ENCODE data around the gene WDR81.
"Not testable (repeated sequence)": the region's sequence is repeated elsewhere in the genome, so short reads cannot be mapped to it uniquely, and the experiment has no call there.

WDR81 gene

DNA sequence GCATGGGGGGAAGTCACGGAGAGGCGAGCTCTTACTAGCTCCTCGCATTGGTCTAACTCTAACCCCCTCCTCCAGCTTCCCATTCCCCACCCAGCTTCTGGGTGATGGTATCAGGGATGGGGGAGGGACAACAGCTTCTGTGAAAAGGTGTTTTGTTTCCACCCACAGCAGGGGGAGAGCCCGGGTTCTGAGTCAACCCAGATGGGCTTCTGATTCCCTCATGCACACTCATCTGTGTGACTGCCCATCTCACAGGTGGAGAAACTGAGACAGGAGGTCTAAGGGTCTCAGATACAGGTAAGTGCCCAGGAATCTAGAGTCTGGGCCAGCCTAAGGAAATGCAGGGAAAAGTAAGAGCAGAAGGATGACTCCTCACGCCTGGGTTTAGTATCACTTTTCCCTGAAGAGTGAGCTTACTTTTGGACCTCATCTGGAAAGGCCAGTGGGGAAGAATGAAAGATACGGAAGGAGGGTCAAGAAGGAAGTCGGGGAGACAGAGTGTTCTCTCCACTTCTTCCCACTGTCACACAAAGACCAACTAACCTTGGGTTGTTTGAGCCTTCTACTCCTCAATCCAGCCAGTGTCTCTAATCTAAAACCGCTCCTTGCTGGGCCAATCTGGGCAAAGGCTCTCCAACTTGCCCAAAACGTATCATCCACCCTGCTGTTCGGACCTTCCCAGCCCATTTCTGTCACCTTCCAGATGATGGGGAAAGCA lies 11.2 kb upstream of the WDR81 start:
- DNase-seq (ENCODE audit: low read depth): no peak

DNA sequence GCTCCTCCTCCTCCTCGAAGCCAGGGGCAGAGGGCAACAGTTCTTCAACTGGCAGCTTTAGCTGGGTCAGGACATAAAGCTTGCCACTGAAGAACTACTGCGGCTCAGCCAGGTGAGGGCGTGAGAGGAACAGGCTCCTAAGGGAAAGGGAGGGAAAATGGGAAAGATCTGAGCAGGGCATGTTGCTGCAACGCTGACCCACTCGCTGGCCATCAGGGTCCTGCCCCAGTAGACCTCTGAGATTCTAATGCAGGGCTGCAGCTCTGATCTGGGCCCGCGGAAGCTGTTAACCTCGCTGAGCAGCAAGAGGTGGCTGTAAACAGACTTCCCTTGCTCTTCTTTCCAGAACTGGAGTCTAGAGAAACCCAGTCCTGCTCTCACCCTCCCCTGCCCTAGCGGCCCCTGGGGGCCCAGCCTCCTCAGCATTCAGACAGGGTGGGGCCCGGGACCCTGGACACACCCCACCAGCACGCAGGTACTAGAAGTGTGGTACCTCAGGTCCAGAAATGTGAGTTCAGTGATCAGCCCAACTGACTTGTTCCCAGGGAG lies 10.6 kb upstream of the WDR81 start:
- DNase-seq (ENCODE audit: low read depth): no peak

DNA sequence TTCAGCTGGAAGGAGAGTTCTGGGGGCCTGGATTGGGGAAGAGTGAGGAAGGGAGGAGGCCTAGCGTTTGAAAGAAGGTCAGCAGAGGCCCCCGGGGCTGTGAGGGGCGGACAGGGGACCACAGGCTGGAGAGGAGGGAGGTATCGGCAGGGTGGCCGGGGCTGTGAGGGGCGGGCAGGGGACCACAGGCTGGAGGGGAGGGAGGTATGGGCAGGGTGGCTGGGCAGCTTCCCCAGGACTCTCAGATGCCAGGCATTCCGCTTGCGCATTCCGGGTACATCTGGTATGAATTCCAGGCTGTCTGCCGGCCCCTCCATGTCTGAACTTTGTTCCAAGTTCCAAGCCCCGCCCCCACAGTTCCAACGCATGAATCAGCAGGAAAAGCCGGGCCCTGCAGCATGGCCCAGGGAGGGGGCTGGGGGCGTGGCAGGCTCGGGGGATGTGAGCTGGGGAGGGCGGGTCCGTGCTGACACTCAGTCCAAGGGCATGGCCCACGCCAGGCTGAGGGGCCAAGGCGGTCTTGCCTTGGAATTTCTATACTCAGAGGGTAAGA lies 10.0 kb upstream of the WDR81 start:
- peak; percentile 91 for DNase-seq (ENCODE audit: low read depth)

- peak; percentile 76 for DNase-seq (ENCODE audit: low read depth)
These were observed 9.3 kb upstream of the WDR81 start for GRCh38 chr17:1714980-1715802.

GRCh38 chr17:1715803-1716075 lies 8.8 kb upstream of the WDR81 start:
- no peak for DNase-seq (ENCODE audit: low read depth)

DNA sequence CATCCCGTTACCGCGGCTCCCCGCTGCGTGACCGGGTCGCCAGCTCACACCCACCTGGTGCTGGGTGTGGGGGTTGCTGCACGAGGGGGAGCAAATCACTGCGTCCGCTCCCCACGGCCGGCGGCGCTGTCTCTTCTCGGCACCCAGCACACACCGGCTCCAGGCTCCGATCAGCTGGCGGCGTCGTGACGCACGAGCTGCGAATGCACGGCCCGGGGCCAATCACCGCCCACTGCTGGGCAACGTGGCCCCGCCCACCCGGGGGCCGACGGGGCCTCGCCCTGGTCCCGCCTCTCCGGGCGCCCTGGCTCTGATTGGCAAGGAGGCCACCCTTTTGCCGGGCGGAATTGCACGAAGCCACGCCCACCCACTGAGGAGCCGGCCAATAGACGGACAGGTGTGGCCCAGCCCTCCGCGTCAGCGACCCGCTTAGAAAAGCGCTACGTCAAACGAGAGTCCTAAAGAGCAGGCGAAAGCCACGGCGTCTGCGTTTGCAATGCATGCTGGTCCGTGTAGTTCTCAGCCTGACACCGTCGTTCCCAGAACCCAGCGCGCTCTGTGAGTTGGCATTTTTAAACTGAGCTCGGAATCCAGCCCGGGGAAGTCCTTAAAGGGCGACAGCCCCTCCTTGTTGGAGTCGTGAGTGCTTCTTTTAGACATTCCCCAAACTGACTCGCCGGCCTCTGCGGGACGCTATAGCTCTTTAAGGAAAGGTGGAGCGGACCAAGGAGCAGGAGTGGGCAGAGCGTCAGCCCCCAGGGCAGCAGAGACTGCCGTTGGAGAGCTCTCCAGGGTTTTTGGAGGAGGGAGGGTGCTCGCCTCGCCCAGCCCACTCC lies 8.2 kb upstream of the WDR81 start:
- peak; percentile 99 for DNase-seq (ENCODE audit: low read depth)

DNA sequence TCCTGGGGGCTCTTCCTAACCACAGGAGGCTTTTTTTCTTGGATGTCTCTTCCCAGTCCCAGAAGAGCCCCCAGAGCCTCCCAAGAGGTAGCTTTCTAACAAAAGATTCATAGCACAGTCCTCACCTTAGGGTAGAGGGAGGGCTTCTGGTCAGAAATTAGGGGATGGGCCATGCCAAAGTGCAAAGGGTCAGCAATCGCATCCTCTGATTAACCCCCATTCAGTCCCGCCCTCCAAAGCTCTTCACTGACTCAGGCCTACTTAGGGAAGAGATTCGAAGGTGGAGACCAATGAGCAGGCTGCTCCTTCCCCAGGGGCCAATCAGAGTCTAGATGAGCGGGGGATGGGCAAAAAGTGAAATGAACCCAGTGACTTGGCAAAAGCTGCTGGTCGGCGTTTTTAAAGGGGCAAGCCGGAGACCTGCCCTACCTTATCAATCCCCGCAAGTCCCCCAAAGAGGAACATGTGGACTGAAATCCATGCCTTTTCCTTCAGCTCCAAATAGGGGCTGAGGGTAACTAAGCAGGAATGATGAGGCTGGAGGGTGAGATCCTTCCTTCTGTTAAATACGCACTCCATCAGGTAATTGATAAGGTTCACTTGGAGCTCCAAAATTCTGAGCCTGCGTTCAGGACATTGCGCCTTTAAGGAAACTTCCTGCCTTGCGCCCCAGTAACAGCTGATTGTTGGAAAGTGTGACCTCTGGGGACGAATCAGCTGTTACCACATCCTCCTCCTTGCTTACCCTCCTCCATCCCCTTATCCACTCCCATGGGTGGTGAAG lies 7.4 kb upstream of the WDR81 start:
- peak; percentile 95 for DNase-seq (ENCODE audit: low read depth)

- no peak for DNase-seq (ENCODE audit: low read depth)
These were observed 5.9 kb upstream of the WDR81 start for GRCh38 chr17:1718362-1719165.

DNA sequence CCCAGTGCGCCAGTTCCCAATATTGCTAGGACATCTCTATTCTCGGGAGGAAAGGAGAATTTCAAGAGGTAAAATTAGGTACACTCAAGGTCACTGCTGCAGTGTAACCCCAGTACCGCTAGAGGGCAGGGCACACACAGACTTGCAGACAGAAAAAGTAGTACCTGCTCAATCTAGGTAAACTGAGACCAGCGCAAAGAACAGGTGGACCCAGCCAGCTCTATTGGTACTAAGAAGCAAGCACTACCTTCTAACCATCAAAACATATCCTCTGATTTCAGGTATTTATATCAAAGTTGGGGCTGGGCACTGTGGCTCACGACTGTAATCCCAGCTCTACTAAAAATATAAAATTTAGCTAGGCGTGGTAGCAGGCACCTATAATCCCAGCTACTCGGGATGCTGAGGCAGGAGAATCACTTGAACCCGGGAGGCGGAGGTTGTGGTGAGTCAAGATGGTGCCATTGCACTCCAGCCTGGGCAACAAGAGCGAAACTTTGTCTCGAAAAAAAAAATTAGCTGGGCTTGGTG lies 3.6 kb upstream of the WDR81 start:
- no peak for DNase-seq (ENCODE audit: low read depth)

GRCh38 chr17:1722022-1722421 lies 2.5 kb upstream of the WDR81 start:
- DNase-seq (ENCODE audit: low read depth): not testable (repeated sequence)

DNA sequence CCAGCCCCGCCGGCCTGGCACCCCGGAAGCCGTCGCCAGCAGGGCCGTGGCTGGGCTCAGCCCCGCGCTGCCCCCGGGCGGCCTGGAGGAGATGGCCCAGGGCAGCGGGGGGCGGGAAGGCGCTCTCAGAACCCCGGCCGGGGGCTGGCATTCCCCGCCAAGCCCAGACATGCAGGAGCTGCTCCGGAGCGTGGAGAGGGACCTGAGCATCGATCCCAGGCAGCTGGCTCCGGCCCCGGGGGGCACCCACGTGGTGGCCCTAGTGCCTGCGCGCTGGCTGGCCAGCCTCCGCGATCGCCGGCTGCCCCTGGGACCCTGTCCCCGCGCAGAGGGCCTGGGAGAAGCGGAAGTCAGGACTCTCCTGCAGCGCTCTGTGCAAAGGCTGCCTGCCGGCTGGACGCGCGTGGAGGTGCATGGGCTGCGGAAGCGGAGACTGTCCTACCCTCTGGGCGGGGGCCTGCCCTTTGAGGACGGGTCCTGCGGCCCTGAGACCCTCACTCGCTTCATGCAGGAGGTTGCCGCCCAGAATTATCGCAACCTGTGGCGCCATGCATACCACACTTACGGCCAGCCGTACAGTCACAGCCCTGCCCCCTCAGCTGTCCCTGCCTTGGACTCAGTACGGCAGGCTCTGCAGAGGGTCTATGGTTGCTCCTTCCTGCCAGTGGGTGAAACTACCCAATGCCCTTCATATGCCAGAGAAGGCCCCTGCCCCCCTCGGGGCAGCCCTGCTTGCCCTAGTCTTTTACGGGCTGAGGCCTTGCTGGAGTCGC lies 551 bp downstream of the WDR81 start:
- DNase-seq (ENCODE audit: low read depth): no peak

DNA sequence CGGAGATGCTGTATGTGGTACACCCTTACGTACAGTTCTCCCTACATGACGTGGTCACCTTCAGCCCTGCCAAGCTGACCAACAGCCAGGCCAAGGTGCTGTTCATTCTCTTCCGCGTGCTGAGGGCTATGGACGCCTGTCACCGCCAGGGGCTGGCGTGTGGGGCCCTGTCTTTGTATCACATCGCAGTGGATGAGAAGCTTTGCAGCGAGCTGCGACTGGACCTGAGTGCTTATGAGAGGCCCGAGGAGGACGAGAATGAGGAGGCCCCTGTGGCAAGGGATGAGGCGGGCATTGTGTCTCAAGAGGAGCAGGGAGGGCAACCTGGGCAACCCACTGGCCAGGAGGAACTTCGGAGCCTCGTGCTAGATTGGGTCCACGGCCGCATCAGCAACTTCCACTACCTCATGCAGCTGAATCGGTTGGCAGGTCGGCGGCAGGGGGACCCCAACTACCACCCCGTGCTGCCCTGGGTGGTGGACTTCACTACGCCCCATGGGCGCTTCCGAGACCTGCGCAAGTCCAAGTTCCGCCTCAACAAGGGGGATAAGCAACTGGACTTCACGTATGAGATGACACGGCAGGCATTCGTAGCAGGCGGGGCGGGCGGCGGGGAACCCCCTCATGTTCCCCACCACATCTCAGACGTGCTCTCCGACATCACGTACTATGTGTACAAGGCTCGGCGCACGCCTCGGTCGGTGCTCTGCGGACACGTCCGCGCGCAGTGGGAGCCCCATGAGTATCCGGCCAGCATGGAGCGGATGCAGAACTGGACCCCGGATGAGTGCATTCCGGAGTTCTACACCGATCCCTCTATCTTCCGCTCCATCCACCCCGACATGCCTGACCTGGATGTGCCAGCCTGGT lies 1.4 kb downstream of the WDR81 start:
- no peak for DNase-seq (ENCODE audit: low read depth)

DNA sequence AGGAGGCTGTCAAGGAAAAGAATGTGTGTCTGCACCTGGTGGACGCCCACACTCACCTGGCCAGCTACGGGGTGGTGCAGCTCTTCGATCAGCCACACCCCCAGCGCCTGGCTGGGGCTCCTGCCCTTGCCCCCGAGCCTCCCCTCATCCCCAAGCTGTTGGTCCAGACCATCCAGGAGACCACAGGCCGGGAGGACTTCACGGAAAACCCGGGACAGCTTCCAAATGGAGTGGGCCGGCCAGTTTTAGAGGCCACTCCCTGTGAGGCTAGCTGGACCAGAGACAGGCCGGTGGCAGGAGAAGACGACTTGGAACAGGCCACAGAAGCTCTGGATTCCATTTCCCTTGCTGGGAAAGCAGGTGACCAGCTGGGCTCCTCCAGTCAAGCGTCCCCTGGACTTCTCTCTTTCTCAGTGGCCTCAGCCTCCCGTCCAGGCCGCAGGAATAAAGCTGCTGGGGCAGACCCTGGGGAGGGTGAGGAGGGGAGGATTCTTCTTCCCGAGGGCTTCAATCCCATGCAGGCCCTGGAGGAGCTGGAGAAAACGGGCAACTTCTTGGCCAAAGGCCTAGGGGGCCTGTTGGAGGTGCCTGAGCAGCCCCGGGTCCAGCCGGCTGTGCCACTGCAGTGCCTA lies 2.2 kb downstream of the WDR81 start:
- DNase-seq (ENCODE audit: low read depth): no peak

- DNase-seq (ENCODE audit: low read depth): no peak
These were observed 2.8 kb downstream of the WDR81 start for GRCh38 chr17:1727258-1727789.

DNA sequence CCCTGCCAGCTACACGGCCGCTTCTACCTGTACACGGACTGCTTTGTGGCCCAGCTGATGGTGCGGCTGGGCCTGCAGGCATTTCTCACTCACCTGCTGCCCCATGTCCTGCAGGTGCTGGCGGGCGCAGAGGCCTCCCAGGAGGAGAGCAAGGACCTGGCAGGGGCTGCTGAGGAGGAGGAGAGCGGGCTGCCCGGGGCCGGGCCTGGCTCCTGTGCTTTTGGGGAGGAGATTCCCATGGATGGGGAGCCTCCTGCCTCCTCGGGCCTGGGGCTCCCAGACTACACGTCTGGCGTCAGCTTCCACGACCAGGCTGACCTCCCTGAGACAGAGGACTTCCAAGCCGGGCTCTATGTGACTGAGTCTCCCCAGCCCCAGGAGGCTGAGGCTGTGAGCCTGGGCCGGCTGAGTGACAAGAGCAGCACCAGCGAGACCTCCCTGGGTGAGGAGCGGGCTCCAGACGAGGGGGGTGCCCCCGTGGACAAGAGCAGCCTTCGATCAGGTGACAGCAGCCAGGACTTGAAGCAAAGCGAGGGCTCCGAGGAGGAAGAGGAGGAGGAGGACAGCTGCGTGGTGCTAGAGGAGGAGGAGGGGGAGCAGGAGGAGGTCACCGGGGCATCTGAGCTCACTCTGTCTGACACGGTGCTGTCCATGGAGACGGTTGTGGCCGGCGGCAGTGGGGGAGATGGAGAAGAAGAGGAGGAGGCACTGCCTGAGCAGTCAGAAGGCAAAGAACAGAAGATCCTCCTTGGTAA lies 3.5 kb downstream of the WDR81 start:
- DNase-seq (ENCODE audit: low read depth): no peak

DNA sequence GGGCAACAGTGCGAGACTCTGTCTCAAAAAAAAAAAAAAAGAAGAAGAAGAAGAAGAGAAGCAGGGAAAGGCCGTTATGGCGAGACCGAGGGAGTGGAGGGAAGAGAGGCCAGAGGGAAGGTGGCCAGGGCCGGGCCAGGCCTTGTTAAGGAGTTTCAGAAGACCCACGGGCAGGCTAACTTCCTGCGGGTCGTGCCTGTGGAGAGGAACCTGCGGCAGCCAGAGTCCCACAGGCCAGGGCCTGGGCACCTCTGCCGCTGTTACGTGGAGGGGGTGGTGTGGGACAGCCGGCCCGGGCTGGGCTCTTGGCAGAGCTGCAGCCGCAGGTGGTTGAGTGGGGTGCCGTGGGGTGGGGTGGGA lies 5.4 kb downstream of the WDR81 start:
- no peak for DNase-seq (ENCODE audit: low read depth)

All from GM04503 (cell line).